Right ventricle myocardium superior (tissue), 1 donor: ENCODE measurements around the gene PPDPF. TPM values are rescaled to one million over a fixed set of nuclear protein-coding genes. Genes with fewer than 3 reads are reported as not detected.
"Not testable (repeated sequence)": the region's sequence is repeated elsewhere in the genome, so short reads cannot be mapped to it uniquely, and the experiment has no call there.

Experiments used
- ATAC-seq: fragments of 200-7000 bp; cut with Tn5 transposase; one replicate; pipeline ENCODE4 v1.9.1; 2020; ENCODE audit warnings: mild to moderate bottlenecking; ENCODE audit not compliant: poor library complexity
- DNase-seq: peaks from one replicate; pipeline ENCODE4 v3.0.0-alpha.2; 2020
- intact Hi-C: fragments of 100-400 bp; cut with DNase I; formaldehyde crosslinking; loops from one replicate; pipeline ENCODE4 v1.11.2; 2022
- total RNA-seq: library from RNA; stranded (reverse); fragmentation: NEBNext Ultra II Directional; extraction: Animal tissue kit (Norgen Biotek cat#: 25700); gene quantifications from one replicate; pipeline ENCODE4 v1.2.1, GENCODE V29; 2021
- donor health status: DM: no; HTN: yes; CAD: no; lungs with severe emphysema.

PPDPF gene
- total RNA-seq, 1 donor from 2014 or later: 246 TPM

GRCh38 chr20:63554361-63555278 lies 34.1 kb downstream of the PPDPF start:
- intact Hi-C loops: no loop called here
- DNase-seq (no peak), ATAC-seq (no peak)

- ATAC-seq (no peak), DNase-seq (no peak)
- intact Hi-C loops: no loop called here
Observed at GRCh38 chr20:63555661-63556381, 35.3 kb downstream of the PPDPF start.

GRCh38 chr20:63556873-63557478 lies 36.4 kb downstream of the PPDPF start:
- intact Hi-C loops: no loop called here
- ATAC-seq: no peak
- DNase-seq: no peak

- no peak for ATAC-seq
- intact Hi-C loops: no loop called here
Observed at GRCh38 chr20:63557481-63557891, 36.9 kb downstream of the PPDPF start.

GRCh38 chr20:63558804-63559484 lies 38.4 kb downstream of the PPDPF start:
- no peak for ATAC-seq
- intact Hi-C loops: no loop called here
- no peak for DNase-seq

More at GRCh38 chr20:63557481-63557891, 36.9 kb downstream of the PPDPF start:
- no peak for DNase-seq

- DNase-seq, intact Hi-C loops, ATAC-seq: not testable (repeated sequence)
Observed at GRCh38 chr20:63559485-63560332, 39.1 kb downstream of the PPDPF start.

GRCh38 chr20:63560333-63560805 lies 39.8 kb downstream of the PPDPF start:
- DNase-seq: no peak

GRCh38 chr20:63560856-63561609 lies 40.5 kb downstream of the PPDPF start:
- intact Hi-C loops: no loop called here
- no peak for DNase-seq
- no peak for ATAC-seq

More at GRCh38 chr20:63560333-63560805, 39.8 kb downstream of the PPDPF start:
- intact Hi-C loops: no loop called here
- ATAC-seq: no peak

- no peak for DNase-seq
- intact Hi-C loops: no loop called here
- no peak for ATAC-seq
Observed at GRCh38 chr20:63561624-63562396, 41.2 kb downstream of the PPDPF start.

GRCh38 chr20:63562461-63563224 lies 42.1 kb downstream of the PPDPF start:
- intact Hi-C loops: no loop called here
- ATAC-seq: no peak
- no peak for DNase-seq

GRCh38 chr20:63563225-63563935 lies 42.8 kb downstream of the PPDPF start:
- ATAC-seq (no peak), DNase-seq (no peak)
- intact Hi-C loops: no loop called here

GRCh38 chr20:63564036-63564810 lies 43.7 kb downstream of the PPDPF start:
- intact Hi-C loops: no loop called here
- DNase-seq (no peak), ATAC-seq (no peak)

- intact Hi-C loops: no loop called here
- DNase-seq (no peak), ATAC-seq (no peak)
Observed at GRCh38 chr20:63565021-63565698, 44.6 kb downstream of the PPDPF start.
